GM11168 (cell line): ENCODE results near the gene NAT16.
"Not testable (repeated sequence)": the region's sequence is repeated elsewhere in the genome, so short reads cannot be mapped to it uniquely, and the experiment has no call there.

Source experiments
- in situ Hi-C: fragments of 300-500 bp; cut with MboI; formaldehyde crosslinking; loops from one replicate; pipeline ENCODE4 v1.12.0; 2022; ENCODE audit warnings: low sequenced_read_pairs; ENCODE audit not compliant: unreplicated experiment

The NAT16 gene

DNA sequence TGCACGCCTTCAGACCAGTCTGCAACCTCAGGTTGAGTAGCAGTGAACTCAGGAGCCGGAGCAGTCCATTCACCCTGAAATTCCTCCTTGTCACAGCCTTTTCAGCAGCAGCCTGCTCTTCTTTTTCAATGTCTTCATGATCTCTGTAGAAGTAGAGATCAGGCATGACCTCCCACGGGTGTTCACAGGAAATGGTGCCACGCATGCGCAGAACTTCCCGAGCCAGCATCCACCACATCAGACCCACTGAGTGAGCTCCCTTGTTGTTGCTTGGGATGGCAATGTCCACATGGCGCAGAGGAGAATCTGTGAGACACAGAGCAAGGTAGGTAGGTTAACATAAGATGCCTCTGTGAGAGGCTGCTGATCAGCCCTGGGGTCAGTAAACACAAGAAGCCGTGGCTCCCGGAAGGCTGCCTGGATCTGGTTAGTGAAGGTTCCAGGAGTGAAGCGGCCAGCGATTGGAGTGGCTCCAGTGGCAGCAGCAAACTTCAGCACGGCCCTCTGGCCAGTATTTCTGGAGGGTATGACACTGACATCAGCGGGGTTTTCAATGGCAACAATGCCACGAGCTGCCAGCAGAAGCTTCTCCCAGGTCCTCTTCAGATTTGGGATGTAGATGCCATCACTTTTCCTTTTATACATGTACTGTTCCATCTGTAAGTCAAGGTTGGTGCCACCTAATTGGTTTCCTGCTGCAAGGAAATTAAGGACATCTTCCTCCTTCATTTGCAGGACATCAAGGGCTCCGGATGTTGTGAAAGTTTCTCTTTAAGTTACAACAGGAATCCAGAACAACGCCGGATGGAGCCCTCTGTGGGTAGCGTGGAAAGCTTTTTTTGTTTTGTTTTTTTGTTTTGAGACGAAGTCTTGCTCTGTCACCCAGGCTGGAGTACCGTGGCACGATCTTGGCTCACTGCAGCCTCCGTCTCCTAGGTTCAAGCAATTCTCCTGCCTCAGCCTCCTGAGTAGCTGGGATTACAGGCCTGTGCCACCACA, 23.9 kb upstream of the NAT16 start:
- in situ Hi-C loops, result not testable (repeated sequence)

DNA sequence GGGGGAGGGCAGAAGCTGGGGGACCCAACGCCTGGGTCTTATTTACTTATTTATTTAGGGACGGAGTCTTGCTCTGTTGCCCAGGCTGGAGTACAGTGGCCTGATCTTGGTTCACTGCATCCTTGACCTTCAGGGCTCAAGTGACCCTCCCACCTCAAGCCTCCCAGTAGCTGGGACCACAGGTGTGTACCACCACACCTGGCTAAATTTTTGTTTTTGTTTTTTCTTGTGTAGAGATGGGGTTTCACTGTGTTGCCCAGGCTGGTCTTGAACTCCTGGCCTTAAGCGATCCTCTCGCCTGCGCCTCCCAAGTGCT, 22.5 kb upstream of the NAT16 start:
- in situ Hi-C loops, result no loop called here

DNA sequence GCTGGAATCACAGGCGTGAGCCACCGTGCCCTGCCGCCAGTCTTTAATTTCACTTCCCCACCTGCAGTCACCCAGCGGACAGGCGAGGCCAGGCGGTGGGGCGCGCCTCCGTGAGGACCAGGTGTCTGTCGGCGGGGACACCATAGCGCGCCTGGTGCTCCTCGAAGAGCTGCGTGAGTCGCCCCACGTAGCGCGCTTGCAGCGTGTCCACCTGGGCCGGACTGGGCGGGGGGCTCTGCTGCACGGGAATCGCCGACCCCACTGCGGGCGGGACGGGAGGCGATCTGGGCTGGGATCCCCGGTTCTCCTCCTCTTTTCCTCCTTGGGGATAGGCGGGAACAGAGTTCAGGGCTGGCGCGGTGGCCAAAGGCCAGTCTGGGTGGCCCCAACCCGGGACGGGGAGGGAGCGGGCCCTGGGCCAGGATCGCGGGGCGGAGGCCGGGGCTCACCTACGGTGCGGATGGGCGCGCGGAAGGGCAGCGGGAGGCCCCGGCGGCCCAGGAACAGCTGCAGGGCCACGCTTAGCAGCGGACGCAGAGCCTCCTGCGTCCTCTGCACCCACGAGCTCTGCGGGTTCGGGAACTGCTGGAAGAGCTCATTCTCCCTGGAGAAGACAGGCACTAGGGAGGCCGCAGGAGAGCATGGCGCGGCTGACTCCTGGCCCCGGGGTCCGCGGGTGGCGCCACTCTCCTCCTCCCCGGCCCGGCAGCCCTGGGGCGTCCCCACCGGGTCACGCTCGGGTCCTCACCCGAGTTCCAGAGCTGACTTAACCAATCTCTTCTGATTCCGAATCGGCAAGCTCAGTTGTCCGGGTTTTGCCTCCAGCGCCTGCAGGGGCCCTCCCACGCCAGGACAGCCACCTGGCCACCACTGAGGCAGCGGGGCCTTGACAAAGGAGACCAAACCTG, 21.9 kb upstream of the NAT16 start:
- in situ Hi-C loops, result no loop called here

DNA sequence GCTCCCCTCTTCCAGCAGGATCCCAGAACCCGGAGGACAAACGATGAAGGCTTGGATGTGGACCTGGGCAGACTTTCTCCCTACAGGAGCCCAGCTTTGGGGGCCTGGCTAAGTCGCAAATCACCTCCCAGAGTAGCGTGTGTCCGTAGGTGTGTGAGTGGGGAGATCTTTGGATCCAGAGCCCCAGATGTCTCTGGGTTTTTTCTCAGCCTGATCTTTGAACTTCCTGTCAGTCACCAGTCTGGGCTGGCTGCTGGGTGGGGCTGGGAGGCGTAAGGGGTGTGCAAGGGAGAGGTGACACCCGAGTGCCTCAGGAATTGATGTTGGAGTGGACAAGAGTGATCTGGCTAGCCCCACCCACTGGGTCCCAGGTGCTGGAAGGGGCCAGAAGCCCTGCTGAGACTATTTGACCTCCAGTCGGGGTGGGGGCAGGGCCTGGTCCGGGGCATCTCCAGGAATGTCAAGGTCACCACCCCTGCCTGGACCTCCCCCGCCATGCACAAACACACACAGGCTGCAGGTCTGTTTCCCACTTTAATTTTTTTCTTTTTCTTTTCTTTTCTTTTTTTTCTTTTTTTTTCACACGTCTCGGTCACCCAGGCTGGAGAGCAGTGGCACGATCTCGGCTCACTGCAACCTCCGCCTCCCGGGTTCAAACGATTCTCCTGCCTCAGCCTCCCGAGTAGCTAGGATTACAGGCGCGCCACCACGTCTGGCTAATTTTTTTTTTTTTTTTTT, 20.9 kb upstream of the NAT16 start, which contains the start of gene MOGAT3:
Gene MOGAT3, minus strand, starts transcription at position 175 of the 738 bp plus-strand sequence. CDS start 182 bp downstream, outside the sequence.
- in situ Hi-C loops, result no loop called here

DNA sequence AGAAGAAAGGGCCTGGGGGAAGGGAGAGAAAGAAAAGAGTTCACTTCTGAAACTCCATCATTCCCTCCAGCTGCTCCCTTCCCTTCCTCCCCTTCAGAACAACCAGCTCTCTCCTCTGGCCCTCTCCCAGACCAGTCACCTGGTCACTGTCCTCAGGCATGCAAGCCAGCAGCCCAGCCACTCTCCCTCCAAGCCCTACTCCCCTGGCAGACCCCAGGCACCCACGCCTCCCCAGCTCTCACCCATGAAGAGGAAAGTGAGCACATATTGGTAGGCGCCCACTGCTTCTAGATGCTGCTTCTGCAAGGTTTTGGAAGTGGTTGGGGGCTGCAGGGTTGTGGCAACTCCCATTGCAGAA, 20.4 kb upstream of the NAT16 start:
- in situ Hi-C loops, result no loop called here

DNA sequence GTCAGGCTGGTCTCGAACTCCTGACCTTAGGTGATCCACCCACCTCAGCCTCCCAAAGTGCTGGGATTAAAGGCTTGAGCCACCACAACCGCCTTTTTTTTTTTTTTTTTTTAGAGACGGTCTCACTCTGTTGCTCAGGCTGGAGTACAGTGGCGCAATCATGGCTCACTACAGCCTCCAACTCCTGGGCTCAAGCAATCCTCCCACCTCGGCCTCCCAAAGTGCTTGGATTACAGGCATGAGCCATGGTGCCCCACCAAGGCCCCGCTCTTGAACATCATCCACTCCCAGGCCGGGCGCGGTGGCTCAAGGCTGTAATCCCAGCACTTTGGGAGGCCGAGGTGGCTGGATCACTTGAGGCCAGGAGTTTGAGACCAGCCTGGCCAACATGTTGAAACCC, 19.4 kb upstream of the NAT16 start:
- in situ Hi-C loops, result not testable (repeated sequence)

DNA sequence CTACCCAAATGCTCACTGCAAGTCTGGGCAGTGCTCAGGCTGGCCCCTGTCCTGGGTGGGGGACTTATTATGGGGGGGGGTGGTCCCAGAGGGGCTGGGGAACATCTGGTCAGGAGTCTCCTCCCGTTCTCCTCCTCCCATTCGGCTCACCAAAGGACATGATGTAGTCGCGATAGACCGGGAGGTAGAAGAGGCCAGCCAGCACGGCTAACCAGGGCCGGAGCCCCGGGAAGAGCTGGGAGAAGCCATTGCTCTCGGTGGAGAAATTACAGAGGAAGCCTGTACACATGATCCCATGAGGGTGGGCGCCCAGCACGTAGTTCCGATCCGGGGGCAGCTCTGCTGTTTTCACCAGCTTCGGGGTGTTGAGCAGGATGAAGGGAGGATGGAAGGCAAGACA, 18.4 kb upstream of the NAT16 start:
- in situ Hi-C loops, result no loop called here

DNA sequence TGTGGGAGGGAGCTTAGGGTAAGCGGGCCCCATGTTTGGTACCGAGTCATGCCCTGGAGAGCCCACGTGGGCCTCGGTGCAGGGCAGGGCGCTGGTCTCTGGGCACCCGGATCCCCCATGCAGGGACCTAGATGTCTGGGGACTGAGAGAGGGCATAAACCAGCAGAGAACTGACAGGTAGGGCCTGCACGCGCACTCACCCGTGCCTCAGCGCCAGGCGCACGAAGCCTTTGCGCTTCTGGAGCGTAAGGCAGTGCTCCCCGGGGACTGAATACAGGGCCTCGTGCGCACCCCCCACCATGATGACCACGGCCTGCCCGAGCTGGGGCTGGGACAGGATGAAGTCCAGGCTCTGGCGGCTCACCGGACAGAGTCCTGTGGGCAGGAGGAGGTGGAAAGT, 17.9 kb upstream of the NAT16 start:
- in situ Hi-C loops, result no loop called here

DNA sequence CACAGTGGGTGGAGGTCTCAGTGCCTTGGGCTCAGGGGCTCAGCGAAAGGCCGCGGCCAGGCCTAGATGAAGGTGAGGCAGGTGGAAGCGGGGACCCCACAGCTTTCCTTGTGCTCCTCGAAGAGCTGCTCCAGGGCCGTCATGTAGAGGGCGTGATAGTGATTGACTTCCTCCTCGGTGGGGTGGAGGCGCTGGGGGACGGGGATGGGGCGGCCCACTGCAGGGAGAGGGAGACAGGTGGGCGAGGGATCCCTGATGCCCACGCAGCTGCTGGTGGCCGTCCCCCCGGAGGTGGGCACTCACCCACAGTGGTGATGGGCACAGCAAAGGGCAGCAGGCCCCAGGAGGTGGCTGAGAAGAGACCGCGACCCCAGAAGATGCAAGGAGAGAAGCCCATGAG, 15.8 kb upstream of the NAT16 start:
- in situ Hi-C loops, result no loop called here

DNA sequence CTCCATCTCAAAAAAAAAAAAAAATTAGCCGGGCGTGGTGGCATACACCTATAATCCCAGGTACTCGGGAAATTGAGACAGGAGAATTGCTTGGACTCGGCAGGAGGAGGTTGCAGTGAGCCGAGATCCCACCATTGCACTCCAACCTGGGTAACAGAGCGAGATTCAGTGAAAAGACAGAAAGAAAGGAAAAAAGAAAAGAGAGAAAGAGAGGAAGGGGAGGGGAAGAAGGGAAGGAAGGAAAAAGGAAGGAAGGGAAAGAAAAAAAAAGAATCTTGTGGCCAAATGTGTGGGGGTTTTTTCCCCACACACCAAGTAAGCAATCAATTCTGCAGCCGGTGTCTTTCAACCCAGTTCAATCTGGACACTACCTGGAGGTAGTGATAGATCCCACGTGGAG, 9.0 kb upstream of the NAT16 start:
- in situ Hi-C loops, result no loop called here

DNA sequence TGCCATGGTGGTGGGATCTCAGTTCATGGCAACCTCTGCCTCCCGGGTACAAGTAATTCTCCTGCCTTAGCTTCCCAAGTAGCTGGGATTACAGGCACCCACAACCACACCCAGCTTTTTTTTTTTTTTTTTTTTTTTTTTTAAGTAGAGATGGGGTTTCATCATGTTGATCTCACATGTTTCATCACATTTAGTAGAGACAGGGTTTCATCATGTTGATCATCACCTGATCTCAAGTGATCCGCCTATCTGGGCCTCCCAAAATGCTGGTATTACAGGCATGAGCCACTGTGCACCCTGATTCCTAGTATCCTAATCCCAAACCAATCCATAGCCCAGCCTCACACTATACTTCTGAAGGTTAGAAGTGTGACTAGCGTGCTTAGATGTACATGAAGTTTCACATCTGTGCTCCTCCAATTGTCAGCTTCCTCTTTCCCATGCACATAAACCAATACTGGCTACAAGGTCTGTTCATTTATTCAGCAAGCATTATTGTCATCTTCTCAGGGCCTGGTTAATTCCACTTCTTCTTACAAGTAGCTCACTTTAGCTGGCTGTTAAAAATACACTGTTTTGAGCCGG, 6.8 kb upstream of the NAT16 start:
- in situ Hi-C loops, result no loop called here

DNA sequence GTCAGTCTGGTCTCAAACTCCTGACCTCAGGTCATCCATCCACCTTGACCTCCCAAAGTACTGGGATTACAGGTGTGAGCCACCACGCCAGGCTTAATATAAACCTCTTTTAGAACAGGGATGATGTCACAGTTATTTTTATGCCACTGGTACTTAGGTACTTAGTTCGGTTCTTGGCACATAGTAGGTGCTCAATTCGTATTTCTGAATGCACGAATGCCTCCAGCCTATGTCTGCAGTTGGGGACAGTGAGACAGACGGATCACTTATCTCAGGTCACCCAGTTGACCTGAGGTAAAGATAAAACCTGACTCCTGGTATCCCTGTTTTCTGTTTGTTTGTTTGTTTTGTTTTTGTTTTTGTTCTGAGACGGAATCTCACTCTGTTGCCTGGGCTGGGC, 6.1 kb upstream of the NAT16 start:
- in situ Hi-C loops, result no loop called here

DNA sequence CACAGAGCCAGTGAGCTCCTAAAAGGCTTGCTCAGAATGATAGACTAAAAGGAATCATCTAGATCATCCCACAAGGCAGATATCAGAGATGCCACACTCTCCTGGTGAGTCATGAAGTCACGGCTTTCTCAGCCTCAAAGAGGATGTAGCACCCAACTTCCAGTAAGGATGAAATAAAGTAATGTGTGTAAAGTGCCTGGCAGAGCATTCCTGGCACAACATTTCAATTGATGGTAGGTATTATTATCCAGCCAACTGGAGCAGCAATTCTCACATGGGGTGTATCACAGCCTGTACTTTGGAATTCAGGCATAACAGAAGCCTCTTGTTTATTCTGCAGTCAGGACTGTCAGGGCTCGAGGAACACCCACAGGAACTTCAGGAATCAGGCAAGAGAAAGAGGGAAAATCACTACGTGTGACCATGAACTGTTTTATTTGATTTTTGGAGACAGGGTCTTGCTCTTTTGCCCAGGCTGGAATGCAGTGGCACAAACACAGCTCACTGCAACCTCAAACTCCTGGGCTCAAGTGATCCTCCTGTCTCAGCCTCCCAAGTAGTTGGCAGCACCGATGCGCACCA, 5.3 kb upstream of the NAT16 start:
- in situ Hi-C loops, result no loop called here

DNA sequence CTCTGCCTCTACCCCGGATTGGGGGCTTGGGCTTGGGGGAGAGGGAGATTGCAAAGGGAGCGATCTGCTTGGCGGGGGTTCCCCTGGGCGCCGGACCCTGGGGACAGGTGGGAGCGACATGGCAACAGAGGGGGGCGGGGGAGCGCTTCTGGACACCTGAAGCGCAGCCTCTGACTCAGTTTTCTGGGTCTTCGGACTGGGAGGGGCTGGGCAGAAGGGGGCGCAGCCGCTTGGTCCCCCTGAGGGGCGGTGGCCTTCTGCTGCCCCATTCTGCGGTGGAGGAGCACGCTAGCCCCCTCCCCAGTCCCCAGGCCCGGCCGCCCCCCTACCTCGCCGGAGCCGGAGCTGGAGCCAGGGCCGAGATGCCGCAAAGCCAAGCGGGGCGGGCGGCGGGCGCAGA, 380 bp downstream of the NAT16 start:
- in situ Hi-C loops, result no loop called here

DNA sequence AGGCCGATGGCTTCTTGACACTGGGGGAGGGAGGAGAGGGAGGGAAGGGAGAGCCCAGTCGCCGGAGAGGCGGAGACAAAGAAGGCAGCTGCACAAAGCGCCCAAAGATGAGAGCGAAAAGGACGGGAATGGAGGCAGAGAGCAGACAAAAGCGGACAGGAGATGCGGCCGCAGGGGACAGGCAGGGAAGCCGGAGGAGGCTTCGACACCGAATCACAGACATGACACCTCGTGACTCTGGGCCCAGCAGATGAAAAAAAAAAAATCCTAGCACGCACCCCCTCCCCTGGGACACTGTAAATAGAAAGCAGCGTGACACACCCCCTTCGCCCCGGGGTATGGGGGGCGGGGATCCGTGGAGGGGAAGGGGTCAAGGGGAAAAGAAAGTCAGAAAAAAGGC, 976 bp downstream of the NAT16 start:
- in situ Hi-C loops, result no loop called here

DNA sequence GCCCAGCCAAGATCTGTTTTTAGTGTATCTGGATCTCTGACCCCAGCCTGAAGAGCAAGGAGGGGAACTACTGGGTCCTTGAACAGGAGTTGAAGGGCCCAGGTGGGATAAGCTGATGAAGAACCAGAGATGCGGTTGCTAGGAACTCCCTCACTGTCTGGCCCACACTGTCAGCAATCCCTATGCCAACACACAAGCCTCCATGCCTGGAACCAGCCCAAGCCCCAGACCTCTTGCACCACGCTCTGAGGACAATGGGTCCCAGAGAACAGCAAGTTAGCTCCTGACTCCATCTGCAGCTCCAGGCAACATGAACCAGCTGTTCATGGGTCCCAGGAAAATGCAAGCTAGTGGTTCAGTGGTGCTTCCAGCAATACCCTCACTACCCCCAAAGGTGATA, 2.4 kb downstream of the NAT16 start:
- in situ Hi-C loops, result no loop called here

DNA sequence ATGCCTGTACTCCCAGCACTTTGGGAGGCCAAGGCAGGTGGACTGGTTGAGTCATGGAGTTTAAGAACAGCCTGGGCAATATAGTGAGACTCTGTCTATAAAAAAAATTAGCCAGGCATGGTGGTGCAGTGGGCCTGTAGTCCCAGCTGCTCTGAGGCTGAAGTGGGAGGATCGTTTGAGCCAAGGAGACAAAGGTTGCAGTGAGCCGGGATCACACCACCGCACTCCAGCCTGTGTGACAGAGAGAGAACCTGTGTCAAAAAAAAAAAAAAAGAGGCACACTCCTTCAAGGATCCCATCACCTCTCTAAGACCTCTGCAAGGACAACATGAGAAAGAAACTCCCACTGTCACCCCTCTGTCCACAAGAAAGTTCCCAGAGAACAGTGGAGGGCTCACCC, 4.4 kb downstream of the NAT16 start:
- in situ Hi-C loops, result no loop called here

DNA sequence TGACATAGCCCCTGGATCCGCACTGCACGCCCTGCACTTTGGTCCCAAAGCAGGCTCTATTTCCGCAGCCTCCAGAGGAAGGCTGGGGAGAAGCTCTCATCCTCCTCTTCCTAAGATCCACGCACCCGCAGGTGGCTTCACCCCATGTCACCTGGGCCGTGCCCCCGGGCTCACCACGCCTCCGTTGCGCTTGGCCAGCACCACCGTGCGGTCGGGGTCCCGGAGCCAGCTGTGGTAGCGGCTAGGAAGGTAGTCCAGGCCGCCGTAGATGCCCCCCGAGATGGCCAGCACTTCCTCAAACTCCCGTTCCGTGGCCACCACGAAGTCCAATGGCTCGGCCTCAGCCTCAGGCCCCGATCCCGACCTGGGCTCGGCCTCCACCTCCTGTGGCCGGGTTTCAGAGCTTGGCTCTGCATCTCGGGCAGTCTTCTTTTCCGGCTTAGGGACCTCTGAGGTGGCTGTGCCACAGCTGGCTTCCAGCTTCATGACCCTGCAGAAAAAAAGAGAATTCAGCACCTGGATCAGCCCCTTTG, 5.7 kb downstream of the NAT16 start:
- in situ Hi-C loops, result no loop called here

DNA sequence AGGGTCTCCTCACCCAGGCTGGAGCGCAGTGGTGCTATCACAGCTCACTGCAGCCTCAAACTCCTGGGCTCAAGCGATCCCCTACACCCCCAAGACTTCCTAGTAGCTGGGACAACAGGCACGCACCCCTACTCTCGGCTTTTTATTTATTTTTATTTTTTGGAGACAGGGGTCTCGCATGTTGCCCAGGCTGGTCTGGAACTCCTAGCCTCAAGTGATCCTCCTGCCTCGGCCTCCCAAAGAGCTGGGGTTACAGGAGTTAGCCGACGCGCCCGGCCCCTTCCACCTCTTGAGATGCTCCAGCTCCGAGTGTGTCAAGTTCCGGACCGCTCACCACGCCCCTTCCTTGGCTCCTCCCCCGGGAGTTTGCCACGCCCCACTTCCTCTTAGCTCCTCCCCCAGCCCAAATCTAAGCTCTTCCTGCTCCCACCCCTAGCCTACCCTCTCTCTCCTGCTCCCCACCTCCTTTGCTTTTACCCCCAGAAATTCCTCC, 6.3 kb downstream of the NAT16 start:
- in situ Hi-C loops, result no loop called here
